HG03108 (cell line): ENCODE measurements around the gene C5orf15.

Experiments used
- ATAC-seq: cut with Tn5 transposase; IDR thresholded peaks from one replicate; pipeline ENCODE4 v1.9.1; 2021; ENCODE audit warnings: moderate library complexity; ENCODE audit not compliant: unreplicated experiment

The C5orf15 gene

GRCh38 chr5:133968204-133968980, at the start of gene C5orf15:
TSS of gene C5orf15 (minus strand) at chr5:133968625. CDS start at chr5:133968584, 41 bp downstream.
- peak; percentile 93 for ATAC-seq

DNA sequence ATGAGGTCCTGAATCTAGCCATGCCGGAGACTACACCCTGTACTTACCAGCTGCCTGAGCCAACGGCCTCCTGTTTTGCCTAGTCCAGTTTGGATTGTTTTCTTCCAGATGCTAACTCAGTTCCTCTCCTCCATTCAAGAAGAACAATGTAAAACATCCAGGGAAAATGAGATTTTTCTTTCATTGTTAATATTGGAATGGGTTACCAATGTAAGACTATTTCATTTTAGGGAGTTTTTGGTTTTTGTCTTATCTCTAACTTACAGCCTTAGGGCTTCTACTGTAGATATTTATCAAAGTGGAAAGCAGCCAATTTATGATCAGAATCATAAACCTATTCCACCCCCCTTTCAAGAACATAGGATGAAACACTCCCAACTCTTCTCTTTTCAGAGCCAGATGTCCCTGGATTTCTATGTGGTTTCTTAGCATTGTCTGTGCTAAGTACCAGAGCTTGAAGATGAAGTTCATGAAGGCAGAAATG, 39.9 kb upstream of the C5orf15 start:
- ATAC-seq = no peak

GRCh38 chr5:134007581-134008265, 39.3 kb upstream of the C5orf15 start:
- ATAC-seq = no peak

GRCh38 chr5:134006115-134006514, 37.7 kb upstream of the C5orf15 start:
- no peak for ATAC-seq

DNA sequence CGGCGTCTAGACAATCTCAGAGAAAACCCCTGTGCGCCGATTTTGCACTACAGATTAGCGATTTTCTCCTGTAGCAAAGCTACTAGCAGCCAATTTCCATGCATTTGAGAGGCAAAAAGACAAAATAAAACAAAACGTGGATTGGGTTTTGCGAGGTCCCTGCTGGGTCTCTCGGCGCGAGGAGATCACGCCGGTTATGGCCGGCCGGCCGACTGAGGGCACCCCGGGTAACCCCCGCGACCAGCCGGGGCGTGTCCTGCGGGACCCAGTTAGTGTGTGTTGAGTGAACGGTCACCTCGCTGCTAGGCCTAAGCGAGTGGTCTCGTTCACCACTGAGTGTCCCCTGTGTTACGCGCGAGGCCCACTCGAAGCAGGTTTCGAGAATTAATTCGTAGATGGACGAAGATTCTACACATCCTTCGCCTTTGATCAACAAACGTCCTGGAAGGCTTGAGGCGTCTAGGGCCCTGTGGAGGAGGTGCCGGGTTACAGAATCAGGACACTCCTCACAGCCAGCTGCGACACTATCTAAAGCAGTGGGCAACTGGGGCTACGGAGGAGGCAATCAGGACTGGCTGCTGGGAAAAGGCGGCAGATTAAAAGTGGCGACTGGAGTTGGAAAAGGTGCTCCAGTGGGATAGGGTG, 37.1 kb upstream of the C5orf15 start:
- ATAC-seq = no peak

GRCh38 chr5:134004626-134005416, 36.4 kb upstream of the C5orf15 start, which contains the start of gene VDAC1:
TSS of gene VDAC1 (minus strand) at chr5:134004975. CDS start at chr5:133993012, 11,963 bp downstream.
- peak; percentile 70 for ATAC-seq

DNA sequence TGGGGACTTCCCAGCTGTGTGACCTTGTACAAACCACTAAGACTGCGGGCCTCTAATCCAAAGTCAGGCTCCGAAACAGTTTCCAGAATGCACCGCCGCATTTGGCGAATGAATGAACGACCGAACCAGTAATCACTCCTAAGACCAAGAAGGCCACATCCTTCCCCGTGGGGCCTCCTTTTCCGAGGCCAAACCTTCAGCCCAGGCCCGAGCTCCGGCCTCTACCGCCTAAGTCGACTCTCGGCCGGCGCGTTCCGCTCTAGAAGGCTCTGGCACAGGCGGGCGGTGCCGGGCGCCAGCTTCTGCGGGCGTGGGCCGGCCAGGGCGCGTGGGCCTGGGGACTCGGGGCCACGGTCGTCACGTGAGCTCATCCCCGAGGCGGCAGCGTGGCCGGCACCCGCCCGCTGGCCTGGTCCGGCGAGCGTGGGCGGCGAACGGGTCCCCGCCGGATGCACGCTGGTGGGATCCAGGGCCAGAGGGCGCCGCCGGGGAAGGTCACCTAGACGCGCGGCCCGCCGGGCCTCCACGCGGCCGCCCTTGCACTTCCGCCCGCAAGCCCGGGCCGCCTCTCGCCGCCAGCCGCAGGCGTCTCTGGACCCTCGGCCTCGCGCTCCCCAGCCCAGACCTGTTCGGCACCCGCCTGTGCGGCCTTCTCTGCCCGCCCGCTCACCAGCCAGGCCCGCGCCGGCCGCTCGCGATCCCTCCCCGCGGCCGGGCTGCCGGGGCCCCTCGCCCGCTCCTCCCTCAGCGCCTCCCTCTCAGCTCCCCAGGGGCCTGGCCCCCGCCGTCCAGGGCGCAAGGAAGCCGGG, 35.6 kb upstream of the C5orf15 start:
- ATAC-seq = peak; percentile 26

DNA sequence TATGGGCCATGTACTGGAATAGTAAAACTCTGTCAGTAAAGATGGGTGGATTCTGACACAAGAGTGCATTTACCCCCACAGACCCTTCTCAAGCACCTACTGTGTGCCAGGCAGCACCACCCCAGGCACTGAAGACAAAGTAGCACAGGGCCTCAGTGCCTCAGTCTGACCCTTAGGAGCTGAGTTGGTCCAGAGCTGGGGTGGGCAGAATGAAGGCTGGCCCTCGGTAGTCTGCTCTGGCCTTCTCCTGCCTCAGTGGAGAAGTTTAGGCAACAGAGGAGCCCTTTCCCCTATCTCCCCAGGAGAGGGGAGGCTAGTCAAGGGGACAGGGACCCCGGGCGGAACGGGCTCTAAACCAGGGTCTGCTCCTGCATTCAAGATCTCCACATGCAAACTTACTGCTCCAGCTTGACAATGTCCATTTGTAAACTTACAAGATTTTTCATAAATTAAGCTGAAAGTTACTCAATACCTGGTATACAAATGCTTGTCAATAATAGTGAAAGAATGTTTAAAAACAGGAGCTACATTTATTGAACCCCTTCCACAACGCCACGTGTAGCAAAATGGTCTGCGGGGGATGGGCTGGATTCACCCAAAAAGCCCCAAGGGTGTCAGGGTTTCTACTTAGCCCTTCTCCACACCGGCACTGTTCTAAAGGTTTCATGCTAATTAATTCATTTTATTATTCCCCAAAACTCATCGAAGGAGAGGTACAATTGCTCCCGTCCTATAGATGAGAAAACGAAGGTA, 34.8 kb upstream of the C5orf15 start:
- ATAC-seq = no peak

DNA sequence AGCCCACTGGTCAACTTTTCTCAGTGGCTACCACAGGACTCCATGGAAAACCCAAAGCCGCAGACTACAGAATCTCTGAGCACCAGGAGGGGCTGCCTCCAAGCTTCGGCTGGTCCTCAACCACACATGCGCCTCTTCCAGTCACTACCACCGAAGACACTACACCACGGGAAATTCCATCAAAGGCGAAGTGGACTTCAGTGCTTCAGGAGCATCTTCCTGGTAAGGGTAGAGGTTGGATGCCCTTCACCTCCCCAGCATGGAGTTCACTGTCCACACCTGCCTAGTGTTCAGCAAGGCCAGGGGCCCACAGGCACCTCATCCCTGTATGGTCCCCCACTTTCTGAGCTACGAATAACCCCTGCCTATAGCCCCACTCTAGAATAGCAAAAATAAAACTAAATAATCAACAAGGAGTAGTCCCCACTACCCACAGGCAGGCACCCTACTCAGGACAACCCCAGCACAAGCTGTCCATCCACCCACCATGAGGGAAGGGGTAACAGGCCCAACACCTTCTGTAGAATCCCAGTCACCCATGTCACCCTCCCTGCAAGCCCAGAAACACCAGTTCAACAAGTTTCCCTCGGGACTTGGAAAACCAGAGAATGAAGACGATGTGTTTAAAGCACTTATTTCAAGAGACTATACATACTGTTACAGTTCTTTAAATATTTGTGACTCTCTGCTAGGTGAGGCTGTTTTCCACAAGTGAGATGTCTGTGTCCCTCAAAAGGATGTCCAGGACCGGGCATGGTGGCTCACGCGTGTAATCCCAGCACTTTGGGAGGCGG, 33.7 kb upstream of the C5orf15 start:
- ATAC-seq = no peak

- ATAC-seq = no peak
Measured at GRCh38 chr5:134000696-134001453, 32.5 kb upstream of the C5orf15 start.

GRCh38 chr5:134000091-134000511, 31.7 kb upstream of the C5orf15 start:
- ATAC-seq = no peak

DNA sequence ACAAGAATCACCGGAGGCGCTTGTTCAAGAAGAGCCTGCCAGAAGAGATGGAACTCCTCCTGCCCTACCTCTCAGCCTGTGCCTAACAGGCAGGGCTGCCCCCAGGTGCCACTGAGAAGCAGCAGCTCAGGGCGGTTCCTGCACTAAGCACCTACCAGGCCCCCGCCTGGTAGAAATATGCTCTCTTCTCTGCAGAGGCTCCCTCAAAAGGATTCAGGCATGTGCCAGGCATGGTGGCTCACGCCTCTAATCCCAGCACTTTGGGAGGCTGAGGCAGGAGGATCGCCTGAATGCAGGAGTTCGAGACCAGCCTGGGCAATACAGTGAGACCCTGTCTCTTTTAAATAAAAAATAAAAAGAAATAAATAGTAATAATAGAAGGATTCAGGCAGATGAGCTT, 30.4 kb upstream of the C5orf15 start:
- ATAC-seq = no peak

DNA sequence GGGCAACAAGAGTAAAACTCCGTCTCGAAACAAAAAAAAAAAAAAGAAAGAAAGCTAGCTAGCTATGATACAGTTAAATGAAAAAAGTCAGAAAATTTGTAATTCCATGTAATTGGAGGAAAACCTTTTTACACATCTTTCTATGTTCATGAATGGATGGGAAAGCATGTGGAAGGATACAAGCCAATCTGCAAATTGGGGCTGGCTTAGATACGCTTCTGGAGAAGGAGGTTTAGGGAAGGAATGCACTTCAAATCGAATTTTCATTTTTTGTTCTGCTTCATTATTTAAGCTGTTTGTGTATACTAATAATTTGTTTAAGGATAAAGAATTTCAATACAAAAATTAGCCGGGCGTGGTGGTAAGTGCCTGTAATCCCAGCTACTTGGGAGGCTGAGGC, 29.6 kb upstream of the C5orf15 start:
- no peak for ATAC-seq

GRCh38 chr5:133996683-133997252, 28.3 kb upstream of the C5orf15 start:
- no peak for ATAC-seq

GRCh38 chr5:133995883-133996563, 27.6 kb upstream of the C5orf15 start:
- no peak for ATAC-seq

DNA sequence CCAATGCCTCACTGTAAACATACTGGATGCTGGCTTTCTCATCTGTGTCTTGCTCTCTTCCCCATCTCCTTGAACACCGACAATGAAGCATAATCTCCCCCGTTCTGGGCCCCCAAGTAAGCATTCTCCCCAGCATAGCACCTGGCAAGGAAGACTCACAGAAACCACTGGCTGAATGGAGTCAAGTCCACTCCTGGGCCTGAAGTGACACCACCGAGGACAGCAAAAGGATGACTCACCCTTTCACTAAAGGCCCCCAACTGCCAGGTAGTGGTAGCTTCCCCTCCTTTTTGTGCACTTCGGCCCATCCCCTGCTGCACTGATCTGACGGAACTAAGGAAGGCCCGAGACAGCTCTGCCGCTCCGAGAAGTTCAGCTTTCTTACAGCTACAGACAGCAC, 26.9 kb upstream of the C5orf15 start:
- ATAC-seq = no peak

DNA sequence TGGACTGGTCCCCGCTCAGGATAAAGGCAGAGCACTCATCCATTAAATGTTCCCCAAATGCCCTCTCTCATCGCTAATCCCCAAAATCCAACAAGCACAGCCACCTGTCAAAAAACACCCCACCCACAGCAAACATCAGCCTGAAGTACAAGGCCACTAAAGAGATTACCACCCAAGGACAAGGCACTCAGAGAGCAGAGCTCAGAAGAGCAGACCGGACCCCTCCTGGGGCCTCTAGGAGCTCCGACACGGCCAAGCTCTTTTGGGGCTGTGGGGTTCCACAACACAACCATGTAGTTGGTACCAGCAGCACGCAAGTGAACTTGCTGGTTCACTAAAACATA, 26.5 kb upstream of the C5orf15 start:
- ATAC-seq = no peak
